Heart right ventricle (tissue), 16 donors: ENCODE data around the gene TTC19. TPM values are rescaled to one million over a fixed set of nuclear protein-coding genes. Genes with fewer than 3 reads are reported as not detected.
"Not testable (repeated sequence)": the region's sequence is repeated elsewhere in the genome, so short reads cannot be mapped to it uniquely, and the experiment has no call there.

Experiments used
- ATAC-seq, 8 donors: fragments of 200-7000 bp; cut with Tn5 transposase; one replicate each; pipeline ENCODE4 v1.9.1; 2020; ENCODE audit warnings: mild to moderate bottlenecking in 8 of 8, moderate library complexity in 8 of 8, moderate number of reproducible peaks in 1 of 8
- DNase-seq, 2 donors: peaks; one replicate each; pipeline ENCODE4 v3.0.0-alpha.2; 2020
- H3K27ac ChIP-seq, 10 donors: fragments of 200-600 bp; sonication (generic) in 2 of 10; one replicate each; pipeline versions ENCODE4 v1.5.0 to v1.8.0; 2020 to 2022; ENCODE audit warnings: mild to moderate bottlenecking in 3 of 10
- H3K27me3 ChIP-seq, 7 donors: fragments of 200-600 bp; one replicate each; pipeline ENCODE4 v1.8.0; 2021 to 2022; ENCODE audit warnings: mild to moderate bottlenecking in 2 of 7
- H3K36me3 ChIP-seq, 9 donors: fragments of 200-600 bp; sonication (generic) in 1 of 9; one replicate each; pipeline versions ENCODE4 v1.5.0 to v1.8.0; 2020 to 2022; ENCODE audit warnings: mild to moderate bottlenecking in 2 of 9
- H3K4me1 ChIP-seq, 9 donors: fragments of 200-600 bp; sonication (generic) in 1 of 9; one replicate each; pipeline versions ENCODE4 v1.5.0 to v1.8.0; 2020 to 2022; ENCODE audit warnings: mild to moderate bottlenecking in 4 of 9
- H3K4me3 ChIP-seq, 10 donors: fragments of 200-600 bp; sonication (generic) in 2 of 10; one replicate each; pipeline versions ENCODE4 v1.5.0 to v1.8.0; 2020 to 2022; ENCODE audit warnings: mild to moderate bottlenecking in 7 of 10, moderate library complexity in 2 of 10
- H3K9me3 ChIP-seq, 11 donors: fragments of 200-600 bp in 10 of 11; sonication (generic) in 2 of 11; one replicate each; pipeline versions ENCODE4 v1.5.0 to v1.8.0; 2013 to 2022; ENCODE audit warnings: mild to moderate bottlenecking in 2 of 11, control low read depth in 1 of 11, moderate library complexity in 1 of 11
- CTCF ChIP-seq, 9 donors: fragments of 200-600 bp; sonication (generic) in 2 of 9; IDR thresholded peaks; one replicate each; pipeline versions ENCODE4 v1.5.0 to v1.8.0; 2021 to 2022; ENCODE audit warnings: antibody characterized with exemption in 9 of 9, mild to moderate bottlenecking in 5 of 9, moderate library complexity in 1 of 9
- WGBS, 2 donors: extraction: QIAGEN DNeasy Blood & Tissue Kit; methylation state at CpG; one replicate each; pipeline ENCODE4 v1.1.7; 2013; ENCODE audit warnings: inconsistent platforms in 1 of 2; 5-methylcytosine and 5-hydroxymethylcytosine counted together
- intact Hi-C, 10 donors: fragments of 100-400 bp; cut with DNase I; formaldehyde crosslinking; loops; one replicate each; pipeline versions ENCODE4 v1.11.1 to v1.14.2; 2022
- polyA plus RNA-seq, 2 donors: library from polyadenylated mRNA; stranded (reverse); fragments of 200-250 nt; gene quantifications; one replicate each; pipeline ENCODE4 v1.2.3, GENCODE V29; 2013
- total RNA-seq, 10 donors: library from RNA; stranded (reverse); fragmentation: NEBNext Ultra II Directional in 3 of 10; extraction: Animal tissue kit (Norgen Biotek cat#: 25700) in 3 of 10; gene quantifications; one replicate each; pipeline versions ENCODE4 v1.2.1 to v1.2.4, GENCODE V29; 2021 to 2023
- donor health status: Arrhythmogenic right ventricular cardiomyopathy.
- donor health status: ischemic (EF 13 %, LVEDD 7.1; RV severe dilation, severe dysfunction).
- donor health status: healthy with polysubstance abuse.
- donor health status: DM: no; HTN: yes; CAD: no.
- donor health status: DM: no; HTN: no; CAD: no.
- donor health status: ischemic (EF 25% LVEDD 6.9; RV normal size, moderate dysfunction).
- donor health status: ischemic (EF 25% LVEDD 5.7; RV mildly dilated, moderate dysfunction).
- donor health status: healthy.
- donor health status: DM: yes; HTN: yes; CAD: no.
- donor health status: Ischemic cardiomyopathy.
- donor health status: ischemic (EF 35%, LVEDD 5.7; RV mildly dilated, moderate dysfunction).
- donor health status: nonischemic (EF 11% LVEDD 7.7; RV severe dilation, severe dysfunction).
- donor health status: DM: yes; HTN: yes; CAD: no.
- donor health status: PGD.
- donor health status: ischemic (EF 29% LVEDD 5.4; RV normal size, mild dysfunction).
- donor health status: nonischemic (EF 23%, LVEDD 6.1; RV moderate dilation, normal function).

Gene TTC19
- total and polyA plus RNA-seq, 12 donors: 10.8 to 41.1 (median 26.7) TPM

- peak overlapping the region in 3 of 10 donors; percentile 5 to 52 (median 41) for H3K27ac ChIP-seq
- H3K36me3 ChIP-seq: peaks cover 0 to 97% (median 50%) of the 10 kb centered on the region in 9 donors
- no peak overlapping the region for H3K4me3 ChIP-seq
- peaks cover 0 to 21% (median 0%) of the 10 kb centered on the region in 11 donors for H3K9me3 ChIP-seq
- DNase-seq (no peak), ATAC-seq (peak in 2 of 8 donors; percentile 33 to 48)
- H3K27me3 ChIP-seq: no peaks in the 10 kb centered on the region
- H3K4me1 ChIP-seq: peaks cover 0 to 14% (median 9%) of the 10 kb centered on the region in 9 donors
- intact Hi-C loops: no loop called here
- no peak for TF ChIP-seq CTCF (IDR thresholded peaks at IDR 0.05)
- 23 to 39% methylated on average over 1 of the region's 1 CpG for WGBS, 2 donors
These were observed 52.9 kb downstream of the TTC19 start for GRCh38 chr17:16052486-16052885.

- ATAC-seq, H3K4me3 ChIP-seq, DNase-seq, H3K27ac ChIP-seq, H3K27me3 ChIP-seq, intact Hi-C loops: not testable (repeated sequence)
- Histone ChIP-seq H3K4me1 (peaks cover 0 to 14% (median 9%) of the 10 kb centered on the region in 9 donors), H3K36me3 (peaks cover 0 to 98% (median 46%) of the 10 kb centered on the region in 9 donors), H3K9me3 (peaks cover 0 to 21% (median 0%) of the 10 kb centered on the region in 11 donors)
- 86 to 87% methylated on average over 4 of the region's 4 CpGs for WGBS, 2 donors
These were observed 55.5 kb downstream of the TTC19 start for GRCh38 chr17:16055139-16055538.

DNA sequence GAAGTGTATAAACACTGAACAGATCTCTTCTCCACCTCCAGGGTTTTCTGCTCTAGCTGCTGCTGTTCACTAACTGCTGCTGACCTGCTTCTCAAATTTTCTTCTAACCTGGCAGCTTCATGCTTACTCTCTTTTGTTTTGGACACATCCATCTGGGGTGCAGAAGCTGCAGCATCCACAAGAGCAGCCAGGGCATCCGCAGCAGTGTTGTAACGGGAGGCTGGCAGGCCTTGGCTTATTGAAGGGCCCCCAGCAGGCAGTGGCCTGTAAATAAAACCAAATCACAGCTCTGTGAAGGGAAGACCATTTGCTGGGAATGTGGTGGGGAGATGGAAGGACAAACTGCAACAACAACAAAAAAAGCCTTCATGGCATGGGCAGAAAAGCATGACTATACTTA lies 62.0 kb downstream of the TTC19 start:
- Histone ChIP-seq H3K36me3 (peaks cover 4 to 100% (median 63%) of the 10 kb centered on the region in 9 donors), H3K9me3 (no peaks in the 10 kb centered on the region), H3K27ac (no peak overlapping the region), H3K4me3 (no peak overlapping the region), H3K4me1 (no peaks in the 10 kb centered on the region), H3K27me3 (no peaks in the 10 kb centered on the region)
- ATAC-seq: no peak
- WGBS, 2 donors: 91 to 94% methylated on average over 2 of the region's 2 CpGs
- no peak for TF ChIP-seq CTCF (IDR thresholded peaks at IDR 0.05)
- intact Hi-C loops: loop anchor here in 1 of 10 donors (5.0 kb wide), 1 partner anchor 34 kb away; no protein-coding TSS in a partner anchor
- no peak for DNase-seq

- Histone ChIP-seq H3K4me3 (no peak overlapping the region), H3K36me3 (peaks cover 0 to 100% (median 71%) of the 10 kb centered on the region in 9 donors), H3K27me3 (no peaks in the 10 kb centered on the region), H3K4me1 (no peaks in the 10 kb centered on the region), H3K9me3 (no peaks in the 10 kb centered on the region), H3K27ac (no peak overlapping the region)
- WGBS, 2 donors: 97% methylated on average over 4 of the region's 4 CpGs
- TF ChIP-seq CTCF (IDR thresholded peaks at IDR 0.05): no peak
- intact Hi-C loops: no loop called here
- no peak for DNase-seq
- ATAC-seq: no peak
These were observed 66.5 kb downstream of the TTC19 start for GRCh38 chr17:16066125-16066524.

- no peak overlapping the region for H3K27ac ChIP-seq
- intact Hi-C loops: no loop called here
- no peak for ATAC-seq
- no peaks in the 10 kb centered on the region for H3K27me3 ChIP-seq
- H3K36me3 ChIP-seq: peaks cover 0 to 100% (median 75%) of the 10 kb centered on the region in 9 donors
- no peak overlapping the region for H3K4me3 ChIP-seq
- no peaks in the 10 kb centered on the region for H3K4me1 ChIP-seq
- no peak for TF ChIP-seq CTCF (IDR thresholded peaks at IDR 0.05)
- no peak for DNase-seq
- no peaks in the 10 kb centered on the region for H3K9me3 ChIP-seq
These were observed 68.7 kb downstream of the TTC19 start for GRCh38 chr17:16068323-16068722.
